BE2C (cell line): ENCODE measurements around the gene SOAT2.
"Not testable (repeated sequence)": the region's sequence is repeated elsewhere in the genome, so short reads cannot be mapped to it uniquely, and the experiment has no call there.

Experiments
- DNase-seq: peaks from one replicate; pipeline ENCODE4 v3.0.0-alpha.2; 2020
- H3K27me3 ChIP-seq: fragments of 250-450 bp; sonication (Bioruptor Pico); 2 replicates; pipeline ENCODE4 v1.5.1; 2020; ENCODE audit warnings: mild to moderate bottlenecking
- H3K36me3 ChIP-seq: fragments of 250-450 bp; sonication (Bioruptor Pico); 2 replicates; pipeline ENCODE4 v1.5.1; 2020; ENCODE audit warnings: mild to moderate bottlenecking
- H3K4me1 ChIP-seq: fragments of 250-450 bp; sonication (Bioruptor Pico); 2 replicates; pipeline ENCODE4 v1.5.1; 2020
- H3K4me3 ChIP-seq: 2 replicates; pipeline ENCODE4 v1.5.1; 2011; ENCODE audit warnings: low read depth, low read length
- H3K9me3 ChIP-seq: fragments of 250-450 bp; sonication (Bioruptor Pico); 2 replicates; pipeline ENCODE4 v1.5.1; 2020
- CTCF ChIP-seq: IDR thresholded peaks from 2 replicates; pipeline ENCODE4 v1.5.1; 2012; ENCODE audit warnings: mild to moderate bottlenecking, low read depth, low read length

The SOAT2 gene

GRCh38 chr12:53103860-53104305 is 597 bp downstream of the SOAT2 start:
- H3K4me3 ChIP-seq, result no peak overlapping the region
- no peak for TF ChIP-seq CTCF
- H3K36me3 ChIP-seq, result no peaks in the 10 kb centered on the region
- no peaks in the 10 kb centered on the region for H3K27me3 ChIP-seq
- DNase-seq, result no peak
- no peaks in the 10 kb centered on the region for H3K9me3 ChIP-seq
- peaks cover 5% of the 10 kb centered on the region for H3K4me1 ChIP-seq

GRCh38 chr12:53105256-53105655 is 2.0 kb downstream of the SOAT2 start:
- no peaks in the 10 kb centered on the region for H3K9me3 ChIP-seq
- H3K4me1 ChIP-seq, result no peaks in the 10 kb centered on the region
- no peaks in the 10 kb centered on the region for H3K27me3 ChIP-seq
- no peak for TF ChIP-seq CTCF
- H3K36me3 ChIP-seq, result no peaks in the 10 kb centered on the region
- no peak for DNase-seq
- H3K4me3 ChIP-seq, result no peak overlapping the region

- H3K27me3 ChIP-seq, result no peaks in the 10 kb centered on the region
- H3K36me3 ChIP-seq, result no peaks in the 10 kb centered on the region
- TF ChIP-seq CTCF, result no peak
- H3K4me1 ChIP-seq, result no peaks in the 10 kb centered on the region
- no peak for DNase-seq
- H3K9me3 ChIP-seq, result no peaks in the 10 kb centered on the region
- no peak overlapping the region for H3K4me3 ChIP-seq
Measured at GRCh38 chr12:53105712-53106439, 2.6 kb downstream of the SOAT2 start.

- no peaks in the 10 kb centered on the region for H3K4me1 ChIP-seq
- no peak overlapping the region for H3K4me3 ChIP-seq
- H3K27me3 ChIP-seq, result no peaks in the 10 kb centered on the region
- H3K36me3 ChIP-seq, result no peaks in the 10 kb centered on the region
- no peak for DNase-seq
- H3K9me3 ChIP-seq, result no peaks in the 10 kb centered on the region
- TF ChIP-seq CTCF, result no peak
Measured at GRCh38 chr12:53107122-53107521, 3.8 kb downstream of the SOAT2 start.

- DNase-seq, H3K9me3 ChIP-seq, H3K27me3 ChIP-seq, H3K4me3 ChIP-seq, H3K36me3 ChIP-seq, H3K4me1 ChIP-seq: not testable (repeated sequence)
Measured at GRCh38 chr12:53112431-53112830, 9.1 kb downstream of the SOAT2 start.

- DNase-seq, result no peak
- Histone ChIP-seq H3K27me3 (no peaks in the 10 kb centered on the region), H3K4me3 (no peak overlapping the region), H3K4me1 (no peaks in the 10 kb centered on the region), H3K9me3 (no peaks in the 10 kb centered on the region), H3K36me3 (no peaks in the 10 kb centered on the region)
- no peak for TF ChIP-seq CTCF
Measured at GRCh38 chr12:53113136-53113705, 9.9 kb downstream of the SOAT2 start.
